CD14-positive monocyte (primary cell): ENCODE results near the gene BRINP3. TPM values are rescaled to one million over a fixed set of nuclear protein-coding genes. Genes with fewer than 3 reads are reported as not detected.

Experiments used
- DNase-seq, 3 donors: peaks; one replicate each; pipeline ENCODE4 v3.0.0-alpha.2; 2011 to 2022
- H2AFZ ChIP-seq: 2 replicates; pipeline ENCODE4 v1.6.0; 2012; ENCODE audit warnings: mild to moderate bottlenecking, low read depth, low read length, inconsistent platforms; ENCODE audit not compliant: insufficient read depth, poor library complexity, severe bottlenecking
- H3K27ac ChIP-seq, 2 donors: 1 replicate in 1 of 2; 2 replicates in 1 of 2; pipeline ENCODE4 v1.5.1; 2012 to 2013; ENCODE audit warnings: low read length in 2 of 2, control low read depth in 1 of 2, inconsistent platforms in 1 of 2, low read depth in 1 of 2, mild to moderate bottlenecking in 1 of 2
- H3K27me3 ChIP-seq, 2 donors: one replicate each; pipeline versions ENCODE4 v1.6.0 to v1.6.1; 2011 to 2013; ENCODE audit warnings: low read length in 2 of 2; ENCODE audit not compliant: control insufficient read depth in 2 of 2, insufficient read depth in 2 of 2
- H3K36me3 ChIP-seq, 2 donors: replicated peaks in 1 of 2; 1 replicate in 1 of 2; 2 replicates in 1 of 2; pipeline versions ENCODE4 v1.5.1 to v1.6.1; 2012 to 2013; ENCODE audit warnings: low read length in 2 of 2, control low read depth in 1 of 2, inconsistent platforms in 1 of 2, mild to moderate bottlenecking in 1 of 2; ENCODE audit not compliant: insufficient read depth in 2 of 2, control insufficient read depth in 1 of 2
- H3K4me1 ChIP-seq, 2 donors: 1 replicate in 1 of 2; 2 replicates in 1 of 2; pipeline versions ENCODE4 v1.5.1 to v1.6.1; 2012 to 2013; ENCODE audit warnings: low read length in 2 of 2, control low read depth in 1 of 2, inconsistent platforms in 1 of 2, mild to moderate bottlenecking in 1 of 2, moderate library complexity in 1 of 2; ENCODE audit not compliant: insufficient read depth in 2 of 2, control insufficient read depth in 1 of 2
- H3K4me2 ChIP-seq: replicated peaks from 2 replicates; pipeline ENCODE3; 2012; ENCODE audit warnings: low read length, moderate library complexity, mild to moderate bottlenecking; ENCODE audit not compliant: poor library complexity, severe bottlenecking; ENCODE audit errors: extremely low read depth
- H3K4me3 ChIP-seq, 3 experiments: fragments of 200-600 bp in 1 of 3; sonication (generic) in 1 of 3; replicated peaks in 1 of 3; 1 replicate in 2 of 3; 2 replicates in 1 of 3; pipeline ENCODE4 v1.5.1; 2011 to 2013; ENCODE audit warnings: low read length in 3 of 3, mild to moderate bottlenecking in 3 of 3, control low read depth in 2 of 3, low read depth in 2 of 3, inconsistent platforms in 1 of 3, moderate library complexity in 1 of 3
- H3K79me2 ChIP-seq: 2 replicates; pipeline ENCODE4 v1.6.0; 2012; ENCODE audit warnings: mild to moderate bottlenecking, control low read depth, inconsistent platforms, low read length, moderate library complexity; ENCODE audit not compliant: insufficient read depth
- H3K9ac ChIP-seq: 2 replicates; pipeline ENCODE4 v1.6.0; 2017; ENCODE audit warnings: low read length, mild to moderate bottlenecking; ENCODE audit not compliant: insufficient read depth, poor library complexity, severe bottlenecking
- H3K9me3 ChIP-seq, 2 donors: replicated peaks in 1 of 2; 1 replicate in 1 of 2; 2 replicates in 1 of 2; pipeline versions ENCODE4 v1.5.1 to v1.6.1; 2012 to 2013; ENCODE audit warnings: low read length in 2 of 2, control low read depth in 1 of 2; ENCODE audit not compliant: control insufficient read depth in 1 of 2, insufficient read depth in 1 of 2
- H4K20me1 ChIP-seq: 2 replicates; pipeline ENCODE4 v1.6.0; 2012; ENCODE audit warnings: mild to moderate bottlenecking, low read length, control low read depth, moderate library complexity; ENCODE audit not compliant: insufficient read depth
- H3K27ac Mint-ChIP-seq, 7 donors: one replicate each; pipeline ENCODE4 v1.8.0; 2020; ENCODE audit warnings: mild to moderate bottlenecking in 7 of 7, mixed read lengths in 7 of 7, moderate library complexity in 6 of 7, inconsistent platforms in 2 of 7
- H3K27me3 Mint-ChIP-seq, 3 donors: one replicate each; pipeline ENCODE4 v1.8.0; 2021 to 2022; ENCODE audit warnings: low read depth in 3 of 3, mild to moderate bottlenecking in 3 of 3, mixed read lengths in 3 of 3, moderate library complexity in 3 of 3, inconsistent platforms in 1 of 3
- H3K36me3 Mint-ChIP-seq, 2 donors: one replicate each; pipeline ENCODE4 v1.8.0; 2020; ENCODE audit warnings: mixed read lengths in 2 of 2, inconsistent platforms in 1 of 2, mild to moderate bottlenecking in 1 of 2
- H3K4me1 Mint-ChIP-seq: one replicate; pipeline ENCODE4 v1.8.0; 2020; ENCODE audit warnings: mild to moderate bottlenecking, mixed read lengths
- H3K4me3 Mint-ChIP-seq, 2 donors: one replicate each; pipeline ENCODE4 v1.8.0; 2020; ENCODE audit warnings: mild to moderate bottlenecking in 2 of 2, mixed read lengths in 2 of 2, moderate library complexity in 1 of 2
- H3K9me3 Mint-ChIP-seq, 7 donors: one replicate each; pipeline ENCODE4 v1.8.0; 2020 to 2022; ENCODE audit warnings: mixed read lengths in 7 of 7, mild to moderate bottlenecking in 6 of 7, moderate library complexity in 6 of 7, inconsistent platforms in 2 of 7
- WGBS: methylation state at CpG from one replicate; pipeline ENCODE4 v1.1.5; 2013; ENCODE audit warnings: missing lambda C conversion rate; ENCODE audit not compliant: insufficient coverage; 5-methylcytosine and 5-hydroxymethylcytosine counted together
- intact Hi-C, 2 donors: fragments of 100-400 bp; cut with micrococcal nuclease; formaldehyde crosslinking; loops; one replicate each; pipeline versions ENCODE4 v1.15.0 to v1.15.1; 2023
- polyA plus RNA-seq, 3 donors: library from polyadenylated mRNA; depleted of rRNA in 1 of 3; unstranded in 2 of 3; stranded (reverse) in 1 of 3; fragments of 300-500 nt in 2 of 3; fragments of >200 nt in 1 of 3; fragmentation: Illumina TruSeq in 2 of 3; gene quantifications; 1 replicate in 2 of 3; 2 replicates in 1 of 3; pipeline ENCODE4 v1.2.3, GENCODE V29; 2012 to 2021
- TF ChIP-seq, protein P1 (sequence below): fragments of 200-600 bp; IDR thresholded peaks from one replicate; pipeline ENCODE4 v1.8.0; 2022; ENCODE audit warnings: antibody characterized with exemption, mild to moderate bottlenecking

The BRINP3 gene
- polyA plus RNA-seq, 3 donors = not detected

DNA sequence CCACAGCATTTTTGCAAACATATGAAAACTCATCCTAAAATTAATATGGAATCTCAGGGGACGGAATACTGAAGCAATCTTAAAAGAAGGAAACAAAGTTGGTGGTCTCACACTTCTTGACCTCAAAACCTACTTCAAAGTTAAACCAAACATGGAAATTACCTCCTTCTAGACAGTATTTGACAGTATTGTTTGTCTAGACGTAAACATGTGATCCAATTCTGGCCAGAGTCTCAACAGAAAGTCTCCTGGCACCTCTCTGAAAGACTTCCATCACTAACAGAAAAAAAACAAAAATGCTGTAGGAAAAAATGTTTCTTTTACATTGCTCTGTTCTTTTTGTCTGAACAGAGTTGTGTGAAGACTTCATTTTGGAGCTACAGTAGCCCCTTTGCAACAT lies 99.7 kb downstream of the BRINP3 start:
- TF ChIP-seq, protein P1, sequence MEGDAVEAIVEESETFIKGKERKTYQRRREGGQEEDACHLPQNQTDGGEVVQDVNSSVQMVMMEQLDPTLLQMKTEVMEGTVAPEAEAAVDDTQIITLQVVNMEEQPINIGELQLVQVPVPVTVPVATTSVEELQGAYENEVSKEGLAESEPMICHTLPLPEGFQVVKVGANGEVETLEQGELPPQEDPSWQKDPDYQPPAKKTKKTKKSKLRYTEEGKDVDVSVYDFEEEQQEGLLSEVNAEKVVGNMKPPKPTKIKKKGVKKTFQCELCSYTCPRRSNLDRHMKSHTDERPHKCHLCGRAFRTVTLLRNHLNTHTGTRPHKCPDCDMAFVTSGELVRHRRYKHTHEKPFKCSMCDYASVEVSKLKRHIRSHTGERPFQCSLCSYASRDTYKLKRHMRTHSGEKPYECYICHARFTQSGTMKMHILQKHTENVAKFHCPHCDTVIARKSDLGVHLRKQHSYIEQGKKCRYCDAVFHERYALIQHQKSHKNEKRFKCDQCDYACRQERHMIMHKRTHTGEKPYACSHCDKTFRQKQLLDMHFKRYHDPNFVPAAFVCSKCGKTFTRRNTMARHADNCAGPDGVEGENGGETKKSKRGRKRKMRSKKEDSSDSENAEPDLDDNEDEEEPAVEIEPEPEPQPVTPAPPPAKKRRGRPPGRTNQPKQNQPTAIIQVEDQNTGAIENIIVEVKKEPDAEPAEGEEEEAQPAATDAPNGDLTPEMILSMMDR = no peak
- Mint-ChIP-seq H3K4me1 (peaks cover 2% of the 10 kb centered on the region), H3K4me3 (no peak overlapping the region), H3K9me3 (no peaks in the 10 kb centered on the region), H3K36me3 (no peaks in the 10 kb centered on the region), H3K27me3 (no peaks in the 10 kb centered on the region), H3K27ac (no peak overlapping the region)
- no peaks in the 10 kb centered on the region for H3K4me1 ChIP-seq
- H3K36me3 ChIP-seq = no peaks in the 10 kb centered on the region
- no peak overlapping the region for H2AFZ ChIP-seq
- no peak overlapping the region for H3K4me2 ChIP-seq
- no peak overlapping the region for H3K4me3 ChIP-seq
- H3K9me3 ChIP-seq = no peaks in the 10 kb centered on the region
- no peaks in the 10 kb centered on the region for H4K20me1 ChIP-seq
- no peak for DNase-seq
- no peak overlapping the region for H3K27ac ChIP-seq
- no peaks in the 10 kb centered on the region for H3K79me2 ChIP-seq
- intact Hi-C loops = no loop called here
- H3K9ac ChIP-seq = no peak overlapping the region
- no CpG with 5 or more reads among the region's 2 CpGs for WGBS
- H3K27me3 ChIP-seq = no peaks in the 10 kb centered on the region

DNA sequence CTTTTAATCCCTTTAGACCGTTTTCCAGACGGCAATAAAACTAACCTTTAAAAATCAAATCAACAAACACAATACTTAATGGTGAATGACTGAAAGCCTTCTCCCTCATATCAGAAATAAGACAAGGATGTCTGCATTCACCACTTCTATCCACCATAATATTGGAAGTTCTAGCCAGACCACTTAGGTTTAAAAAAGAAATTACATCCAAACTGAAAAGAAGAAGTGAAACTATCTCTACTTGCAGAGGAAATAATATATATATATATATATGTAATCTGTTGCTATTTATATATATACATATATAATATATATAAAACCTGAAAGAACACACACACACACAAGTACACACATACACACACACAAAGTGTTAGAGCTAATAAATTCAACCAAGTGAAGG lies 100.4 kb downstream of the BRINP3 start:
- WGBS = 100% methylated on average over 1 of the region's 2 CpGs
- Mint-ChIP-seq H3K9me3 (no peaks in the 10 kb centered on the region), H3K4me3 (no peak overlapping the region), H3K27ac (no peak overlapping the region), H3K36me3 (no peaks in the 10 kb centered on the region), H3K27me3 (no peaks in the 10 kb centered on the region), H3K4me1 (peaks cover 2% of the 10 kb centered on the region)
- no peaks in the 10 kb centered on the region for H3K27me3 ChIP-seq
- H2AFZ ChIP-seq = no peak overlapping the region
- H3K4me2 ChIP-seq = no peak overlapping the region
- no peaks in the 10 kb centered on the region for H4K20me1 ChIP-seq
- intact Hi-C loops = no loop called here
- no peak overlapping the region for H3K4me3 ChIP-seq
- no peaks in the 10 kb centered on the region for H3K79me2 ChIP-seq
- no peaks in the 10 kb centered on the region for H3K36me3 ChIP-seq
- H3K9ac ChIP-seq = no peak overlapping the region
- no peaks in the 10 kb centered on the region for H3K9me3 ChIP-seq
- TF ChIP-seq, protein P1 = no peak
- no peaks in the 10 kb centered on the region for H3K4me1 ChIP-seq
- no peak for DNase-seq
- H3K27ac ChIP-seq = no peak overlapping the region
